GM19372 (cell line): ENCODE results near the gene TRIO.

Experiments
- ATAC-seq: cut with Tn5 transposase; IDR thresholded peaks from one replicate; pipeline ENCODE4 v1.9.1; 2021; ENCODE audit warnings: mild to moderate bottlenecking, low read depth, moderate library complexity; ENCODE audit not compliant: unreplicated experiment

Gene TRIO

GRCh38 chr5:14439087-14439871 lies 296.1 kb downstream of the TRIO start:
- ATAC-seq: no peak

GRCh38 chr5:14440223-14440581 lies 297.1 kb downstream of the TRIO start:
- ATAC-seq: no peak

- no peak for ATAC-seq
These were observed 297.7 kb downstream of the TRIO start for GRCh38 chr5:14440582-14441431.

- no peak for ATAC-seq
These were observed 298.5 kb downstream of the TRIO start for GRCh38 chr5:14441641-14442040.

GRCh38 chr5:14442536-14442935 lies 299.4 kb downstream of the TRIO start:
- no peak for ATAC-seq

- no peak for ATAC-seq
These were observed 300.5 kb downstream of the TRIO start for GRCh38 chr5:14443671-14444093.

- ATAC-seq: no peak
These were observed 301.0 kb downstream of the TRIO start for GRCh38 chr5:14444161-14444560.

GRCh38 chr5:14445013-14445412 lies 301.9 kb downstream of the TRIO start:
- ATAC-seq: no peak

GRCh38 chr5:14445576-14446290 lies 302.6 kb downstream of the TRIO start:
- no peak for ATAC-seq

- peak; percentile 65 for ATAC-seq
These were observed 305.1 kb downstream of the TRIO start for GRCh38 chr5:14447958-14448911.

GRCh38 chr5:14449052-14449661 lies 306.0 kb downstream of the TRIO start:
- no peak for ATAC-seq

- no peak for ATAC-seq
These were observed 306.9 kb downstream of the TRIO start for GRCh38 chr5:14450018-14450524.

GRCh38 chr5:14450742-14451141 lies 307.6 kb downstream of the TRIO start:
- ATAC-seq: no peak

- ATAC-seq: no peak
These were observed 308.7 kb downstream of the TRIO start for GRCh38 chr5:14451871-14452270.

GRCh38 chr5:14452685-14453454 lies 309.7 kb downstream of the TRIO start:
- ATAC-seq: no peak

GRCh38 chr5:14453481-14453880 lies 310.3 kb downstream of the TRIO start:
- ATAC-seq: no peak

- ATAC-seq: no peak
These were observed 312.7 kb downstream of the TRIO start for GRCh38 chr5:14455814-14456321.

- no peak for ATAC-seq
These were observed 314.3 kb downstream of the TRIO start for GRCh38 chr5:14457476-14457875.
